H1 (cell line): ENCODE measurements around the gene CIB4. TPM values are rescaled to one million over a fixed set of nuclear protein-coding genes. Genes with fewer than 3 reads are reported as not detected.

Experiments
- CTCF ChIA-PET: fragments of 300-600 bp; sonication (Branson Sonifier 250); formaldehyde crosslinking; loops from one replicate; lab custom pipeline; 2021; ENCODE audit not compliant: partially characterized antibody; lab: Charles Lee
- POLR2A ChIA-PET: fragments of 300-600 bp; sonication (Branson Sonifier 250); formaldehyde crosslinking; loops from one replicate; lab custom pipeline; 2021; ENCODE audit warnings: inconsistent platforms; ENCODE audit not compliant: partially characterized antibody; lab: Charles Lee
- DNase-seq, 2 experiments: peaks; one replicate each; pipeline versions ENCODE4 v3.0.0 to v3.0.0-alpha.2; 2010 to 2022; ENCODE audit warnings: low spot score in 2 of 2, low read depth in 1 of 2, mixed read lengths in 1 of 2
- FAIRE-seq: peaks from 2 replicates; lab custom pipeline; 2011; peaks lifted over from hg19 to GRCh38; lab: Jason Lieb, UNC
- H2AFZ ChIP-seq: 2 replicates; pipeline ENCODE4 v1.8.1; 2012; ENCODE audit warnings: low read length, inconsistent platforms
- H2AK5ac ChIP-seq: 2 replicates; pipeline ENCODE4 v1.6.1; 2013; ENCODE audit warnings: low read depth, low read length
- H2BK120ac ChIP-seq: replicated peaks from 2 replicates; pipeline ENCODE3; 2013; ENCODE audit warnings: low read depth, low read length, inconsistent platforms
- H2BK12ac ChIP-seq: 2 replicates; pipeline ENCODE4 v1.6.1; 2013; ENCODE audit warnings: low read depth, low read length
- H2BK15ac ChIP-seq: 2 replicates; pipeline ENCODE4 v1.6.1; 2013; ENCODE audit warnings: low read length
- H2BK20ac ChIP-seq: 2 replicates; pipeline ENCODE4 v1.6.1; 2013; ENCODE audit warnings: low read length
- H2BK5ac ChIP-seq: 2 replicates; pipeline ENCODE4 v1.6.1; 2013; ENCODE audit warnings: low read depth, low read length
- H3K14ac ChIP-seq: 2 replicates; pipeline ENCODE4 v1.6.1; 2013; ENCODE audit warnings: inconsistent platforms; ENCODE audit not compliant: insufficient read length
- H3K18ac ChIP-seq: 2 replicates; pipeline ENCODE4 v1.6.1; 2013; ENCODE audit warnings: low read length; ENCODE audit errors: extremely low read depth
- H3K23ac ChIP-seq: 2 replicates; pipeline ENCODE4 v1.6.1; 2013; ENCODE audit warnings: inconsistent platforms; ENCODE audit not compliant: insufficient read length
- H3K23me2 ChIP-seq: 2 replicates; pipeline ENCODE4 v1.6.1; 2013; ENCODE audit warnings: low read depth, low read length
- H3K27ac ChIP-seq: 2 replicates; pipeline ENCODE4 v1.6.1; 2011; ENCODE audit warnings: low read depth, low read length, inconsistent platforms
- H3K27me3 ChIP-seq, 4 experiments: replicated peaks in 1 of 4; 1 replicate in 1 of 4; 2 replicates in 3 of 4; pipeline versions ENCODE4 v1.6.1 to v1.8.1; 2011 to 2013; ENCODE audit warnings: low read length in 3 of 4, mild to moderate bottlenecking in 3 of 4, inconsistent platforms in 2 of 4, mixed read lengths in 2 of 4, moderate library complexity in 1 of 4; ENCODE audit not compliant: control insufficient read depth in 3 of 4, insufficient read depth in 3 of 4; ENCODE audit errors: extremely low read depth in 1 of 4
- H3K36me3 ChIP-seq, 4 experiments: 2 replicates each; pipeline versions ENCODE4 v1.6.1 to v1.8.1; 2011 to 2013; ENCODE audit warnings: mild to moderate bottlenecking in 4 of 4, low read length in 3 of 4, moderate library complexity in 2 of 4, control low read depth in 1 of 4, inconsistent platforms in 1 of 4; ENCODE audit not compliant: insufficient read depth in 4 of 4, control insufficient read depth in 2 of 4
- H3K4ac ChIP-seq: replicated peaks from 2 replicates; pipeline ENCODE3; 2013; ENCODE audit warnings: low read length, low read depth, mixed read lengths, inconsistent platforms; ENCODE audit not compliant: insufficient read length
- H3K4me1 ChIP-seq, 4 experiments: replicated peaks in 1 of 4; 1 replicate in 1 of 4; 2 replicates in 3 of 4; pipeline versions ENCODE4 v1.6.1 to v1.8.1; 2011 to 2013; ENCODE audit warnings: low read length in 3 of 4, inconsistent platforms in 2 of 4, mixed read lengths in 1 of 4; ENCODE audit not compliant: insufficient read depth in 4 of 4, control insufficient read depth in 3 of 4
- H3K4me2 ChIP-seq, 2 experiments: 2 replicates each; pipeline versions ENCODE4 v1.6.1 to v1.8.1; 2011 to 2013; ENCODE audit warnings: low read depth in 2 of 2, low read length in 2 of 2, control low read depth in 1 of 2, inconsistent platforms in 1 of 2, mild to moderate bottlenecking in 1 of 2; ENCODE audit not compliant: insufficient read depth in 1 of 2
- H3K4me3 ChIP-seq, 4 experiments: fragments of 200-600, 300-600 bp in 1 of 4; sonication (generic), shearing (Covaris generic), sonication (Bioruptor Twin) in 1 of 4; 2 replicates each; pipeline versions ENCODE4 v1.5.1 to v1.8.1; 2011 to 2016; ENCODE audit warnings: low read length in 4 of 4, low read depth in 3 of 4, control low read depth in 2 of 4, inconsistent platforms in 2 of 4, mild to moderate bottlenecking in 2 of 4, mixed read lengths in 1 of 4, moderate library complexity in 1 of 4; ENCODE audit not compliant: insufficient read depth in 2 of 4; ENCODE audit errors: extremely low read depth in 1 of 4
- H3K56ac ChIP-seq: replicated peaks from 2 replicates; pipeline ENCODE3; 2013; ENCODE audit warnings: low read depth, mild to moderate bottlenecking, mixed read lengths, low read length, inconsistent platforms; ENCODE audit not compliant: insufficient read length
- H3K79me1 ChIP-seq: 2 replicates; pipeline ENCODE4 v1.6.1; 2013; ENCODE audit warnings: low read depth, low read length, control low read depth
- H3K79me2 ChIP-seq, 2 experiments: 2 replicates each; pipeline versions ENCODE4 v1.6.1 to v1.8.1; 2012 to 2013; ENCODE audit warnings: low read length in 2 of 2, mild to moderate bottlenecking in 2 of 2, inconsistent platforms in 1 of 2; ENCODE audit not compliant: insufficient read depth in 2 of 2, control insufficient read depth in 1 of 2
- H3K9ac ChIP-seq, 4 experiments: replicated peaks in 1 of 4; 1 replicate in 1 of 4; 2 replicates in 3 of 4; pipeline versions ENCODE4 v1.6.1 to v1.8.1; 2011 to 2013; ENCODE audit warnings: low read depth in 3 of 4, low read length in 3 of 4, control low read depth in 2 of 4, mild to moderate bottlenecking in 2 of 4, moderate library complexity in 2 of 4, inconsistent platforms in 1 of 4; ENCODE audit errors: extremely low read depth in 1 of 4
- H3K9me3 ChIP-seq, 2 experiments: 2 replicates each; pipeline versions ENCODE4 v1.6.1 to v1.8.1; 2012 to 2013; ENCODE audit warnings: mild to moderate bottlenecking in 2 of 2, moderate library complexity in 2 of 2, control low read depth in 1 of 2, inconsistent platforms in 1 of 2, low read depth in 1 of 2, low read length in 1 of 2, mixed read lengths in 1 of 2; ENCODE audit not compliant: insufficient read depth in 2 of 2
- H4K20me1 ChIP-seq, 2 experiments: replicated peaks in 1 of 2; 2 replicates each; pipeline versions ENCODE3 to v1.8.1; 2011 to 2013; ENCODE audit warnings: inconsistent platforms in 2 of 2, low read length in 2 of 2, mild to moderate bottlenecking in 1 of 2; ENCODE audit not compliant: insufficient read depth in 2 of 2, control insufficient read depth in 1 of 2
- H4K5ac ChIP-seq: 2 replicates; pipeline ENCODE4 v1.6.1; 2013; ENCODE audit warnings: low read length, low read depth, mixed read lengths, inconsistent platforms; ENCODE audit not compliant: insufficient read length
- H4K8ac ChIP-seq: 2 replicates; pipeline ENCODE4 v1.8.0; 2013; ENCODE audit warnings: mild to moderate bottlenecking, moderate library complexity, low read length, inconsistent platforms; ENCODE audit not compliant: insufficient read depth; ENCODE audit errors: extremely low read depth
- H4K91ac ChIP-seq: replicated peaks from 2 replicates; pipeline ENCODE3; 2013; ENCODE audit warnings: low read length, mixed read lengths, inconsistent platforms; ENCODE audit not compliant: insufficient read length
- BCL11A ChIP-seq, 2 experiments: IDR thresholded peaks; one replicate each; pipeline ENCODE4 v1.6.1; 2011; ENCODE audit warnings: low read depth in 2 of 2, low read length in 2 of 2, mild to moderate bottlenecking in 2 of 2
- EGR1 ChIP-seq: IDR thresholded peaks from 2 replicates; pipeline ENCODE4 v1.6.1; 2011; ENCODE audit warnings: low read depth, low read length, borderline replicate concordance
- EP300 ChIP-seq, 2 experiments: IDR thresholded peaks; 1 replicate in 1 of 2; 2 replicates in 1 of 2; pipeline ENCODE4 v1.6.1; 2011 to 2012; ENCODE audit warnings: low read depth in 2 of 2, low read length in 2 of 2, mild to moderate bottlenecking in 2 of 2, borderline replicate concordance in 1 of 2, inconsistent platforms in 1 of 2, moderate library complexity in 1 of 2
- KDM1A ChIP-seq: fragments of 200-600, 300-600 bp; sonication (generic); IDR thresholded peaks from 2 replicates; pipeline ENCODE4 v1.7.1; 2016; ENCODE audit warnings: mild to moderate bottlenecking, low read length, borderline replicate concordance
- KDM5A ChIP-seq: fragments of 200-600 bp; IDR thresholded peaks from 2 replicates; pipeline ENCODE4 v1.7.1; 2012; ENCODE audit warnings: mild to moderate bottlenecking, low read length, inconsistent platforms, mixed read lengths
- POLR2A ChIP-seq, 2 experiments: IDR thresholded peaks; 1 replicate in 1 of 2; 2 replicates in 1 of 2; pipeline ENCODE4 v1.6.1; 2011; ENCODE audit warnings: low read depth in 2 of 2, low read length in 2 of 2, mild to moderate bottlenecking in 2 of 2; ENCODE audit errors: control extremely low read depth in 1 of 2
- RAD21 ChIP-seq, 2 experiments: IDR thresholded peaks in 1 of 2; conservative IDR thresholded peaks in 1 of 2; 2 replicates each; pipeline ENCODE4 v1.6.1; 2011; ENCODE audit warnings: low read depth in 2 of 2, low read length in 2 of 2, improper control_type of control experiment in 1 of 2, inconsistent platforms in 1 of 2, mild to moderate bottlenecking in 1 of 2, moderate library complexity in 1 of 2
- SUZ12 ChIP-seq: fragments of 200-600 bp; sonication (generic); IDR thresholded peaks from 2 replicates; pipeline ENCODE4 v1.6.1; 2012; ENCODE audit warnings: mild to moderate bottlenecking, inconsistent platforms, low read length, moderate library complexity, mixed read lengths
- TAF1 ChIP-seq: IDR thresholded peaks from 2 replicates; pipeline ENCODE4 v1.6.1; 2011; ENCODE audit warnings: mild to moderate bottlenecking, low read depth, low read length
- WGBS, 2 experiments: shearing (Covaris generic) in 1 of 2; methylation state at CpG; one replicate each; pipeline versions ENCODE4 v1.1.6 to v1.1.7; 2013 to 2015; ENCODE audit warnings: low lambda C conversion rate in 2 of 2, mixed read lengths in 2 of 2, inconsistent platforms in 1 of 2, low coverage in 1 of 2, missing lambda C conversion rate in 1 of 2; ENCODE audit not compliant: insufficient replicate concordance in 2 of 2, insufficient coverage in 1 of 2, insufficient read length in 1 of 2; ENCODE audit errors: extremely low coverage in 1 of 2, missing lambda C conversion rate in 1 of 2; 5-methylcytosine and 5-hydroxymethylcytosine counted together
- polyA plus RNA-seq, 7 experiments: library from polyadenylated mRNA; depleted of rRNA in 3 of 7; stranded (reverse) in 5 of 7; unstranded in 2 of 7; fragments of >200 nt in 5 of 7; fragments of 200-250 nt in 2 of 7; gene quantifications; 1 replicate in 5 of 7; 2 replicates in 1 of 7; 4 replicates in 1 of 7; pipeline versions ENCODE4 v1.2.1 to v1.2.3, GENCODE V29; 2011 to 2013; ENCODE audit warnings: missing spikeins in 2 of 7, mixed read lengths in 2 of 7
- total RNA-seq: library from RNA; stranded (reverse); fragmentation: NEBNext Ultra II Directional; extraction: Animal tissue kit (Norgen Biotek cat#: 25700); gene quantifications from 2 replicates; pipeline ENCODE4 v1.2.1, GENCODE V29; 2021
- TF ChIP-seq, protein P1 (sequence below), 3 experiments: IDR thresholded peaks; 1 replicate in 2 of 3; 2 replicates in 1 of 3; pipeline versions ENCODE4 v1.5.1 to v1.6.1; 2011; ENCODE audit warnings: low read length in 3 of 3, mild to moderate bottlenecking in 3 of 3, inconsistent platforms in 2 of 3, low read depth in 1 of 3, moderate library complexity in 1 of 3; ENCODE audit not compliant: insufficient read depth in 1 of 3; ENCODE audit errors: control extremely low read depth in 1 of 3

CIB4 gene
- total and polyA plus RNA-seq, 2 of the 8 experiments (the other 6 are each of a cell fraction or from before 2014, with no cell fraction given): not detected

DNA sequence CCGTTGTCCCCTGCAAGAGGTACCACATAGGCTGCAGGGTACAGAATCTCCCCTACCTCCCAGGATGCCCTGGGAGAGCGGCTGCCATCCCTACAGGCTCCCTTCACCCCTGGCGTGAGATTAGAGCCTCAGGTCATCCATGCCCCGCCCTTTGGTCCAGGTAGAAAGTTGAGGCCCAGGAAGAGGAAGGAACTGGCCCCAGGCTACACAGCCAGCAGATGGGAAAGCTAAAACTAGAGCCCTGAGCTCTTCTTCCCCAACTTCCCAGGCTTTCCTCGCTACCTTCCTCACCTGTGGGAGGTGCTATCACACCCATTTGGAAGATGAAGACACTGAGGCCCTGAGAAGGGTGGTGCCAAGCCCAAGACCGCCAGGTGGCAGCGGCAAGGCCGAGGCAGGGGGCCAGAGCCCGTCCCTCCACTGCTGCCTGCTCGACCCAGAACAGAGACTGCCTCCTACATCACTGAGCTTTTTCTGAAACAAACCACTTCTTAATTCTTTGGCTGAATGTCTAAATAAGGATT, 25.8 kb downstream of the CIB4 start:
- Histone ChIP-seq H3K4me3 (no peak overlapping the region), H3K36me3 (no peaks in the 10 kb centered on the region), H3K14ac (no peak overlapping the region), H2BK20ac (no peak overlapping the region), H3K27ac (no peak overlapping the region), H3K4me2 (no peak overlapping the region), H3K27me3 (no peaks in the 10 kb centered on the region; a peak in 1 of 7 replicates), H4K5ac (no peak overlapping the region), H3K79me1 (no peaks in the 10 kb centered on the region), H3K4me1 (peaks cover 0 to 23% (median 11%) of the 10 kb centered on the region in 4 experiments; a peak in 6 of 7 replicates), H3K23ac (no peak overlapping the region), H3K18ac (no peak overlapping the region), H4K20me1 (no peaks in the 10 kb centered on the region), H4K91ac (no peak overlapping the region), H3K23me2 (no peaks in the 10 kb centered on the region), H3K79me2 (no peaks in the 10 kb centered on the region), H2AFZ (no peak overlapping the region), H2BK15ac (no peak overlapping the region), H2BK120ac (no peak overlapping the region), H2BK12ac (no peak overlapping the region), H3K9me3 (no peaks in the 10 kb centered on the region), H2AK5ac (no peak overlapping the region), H3K56ac (no peak overlapping the region), H4K8ac (no peak overlapping the region; the same call in 1 of the 2 replicates), H3K4ac (no peak overlapping the region), H3K9ac (no peak overlapping the region), H2BK5ac (no peak overlapping the region)
- CTCF ChIA-PET: interaction anchor here (0.8 to 17.4 kb wide), 22 partner anchors 8 to 151 kb away, joined by 3 to 367 read pairs (median 5); partner anchors contain the start of gene CIB4
- WGBS, 2 experiments: 65% methylated on average over 10 of the region's 10 CpGs; no CpG with 5 or more reads in 1 of the 2 experiments
- DNase-seq: peak in 1 of 2 experiments; percentile 36
- FAIRE-seq: no peak
- POLR2A ChIA-PET: interaction anchor here (1.1 to 1.2 kb wide), 2 partner anchors 149 to 321 kb away, joined by 3 read pairs; partner anchors contain the start of gene SLC35F6
- TF ChIP-seq SUZ12 (no peak), BCL11A (IDR thresholded peaks at IDR 0.05; ENCODE audit: low read depth in 2 of 2, low read length in 2 of 2) (no peak), KDM5A (no peak), POLR2A (IDR thresholded peaks at IDR 0.05; ENCODE audit: control extremely low read depth in 1 of 2, low read depth in 2 of 2, low read length in 2 of 2) (no peak), TAF1 (no peak), RAD21 (IDR thresholded peaks at IDR 0.05 in 1 of 2, conservative IDR thresholded peaks at IDR 0.05 in 1 of 2; ENCODE audit: low read depth in 2 of 2, low read length in 2 of 2) (peak; percentile 67 to 74), EP300 (IDR thresholded peaks at IDR 0.05; ENCODE audit: borderline replicate concordance in 1 of 2, low read depth in 2 of 2, low read length in 2 of 2) (no peak), EGR1 (no peak), KDM1A (peak; percentile 84)
- TF ChIP-seq, protein P1, sequence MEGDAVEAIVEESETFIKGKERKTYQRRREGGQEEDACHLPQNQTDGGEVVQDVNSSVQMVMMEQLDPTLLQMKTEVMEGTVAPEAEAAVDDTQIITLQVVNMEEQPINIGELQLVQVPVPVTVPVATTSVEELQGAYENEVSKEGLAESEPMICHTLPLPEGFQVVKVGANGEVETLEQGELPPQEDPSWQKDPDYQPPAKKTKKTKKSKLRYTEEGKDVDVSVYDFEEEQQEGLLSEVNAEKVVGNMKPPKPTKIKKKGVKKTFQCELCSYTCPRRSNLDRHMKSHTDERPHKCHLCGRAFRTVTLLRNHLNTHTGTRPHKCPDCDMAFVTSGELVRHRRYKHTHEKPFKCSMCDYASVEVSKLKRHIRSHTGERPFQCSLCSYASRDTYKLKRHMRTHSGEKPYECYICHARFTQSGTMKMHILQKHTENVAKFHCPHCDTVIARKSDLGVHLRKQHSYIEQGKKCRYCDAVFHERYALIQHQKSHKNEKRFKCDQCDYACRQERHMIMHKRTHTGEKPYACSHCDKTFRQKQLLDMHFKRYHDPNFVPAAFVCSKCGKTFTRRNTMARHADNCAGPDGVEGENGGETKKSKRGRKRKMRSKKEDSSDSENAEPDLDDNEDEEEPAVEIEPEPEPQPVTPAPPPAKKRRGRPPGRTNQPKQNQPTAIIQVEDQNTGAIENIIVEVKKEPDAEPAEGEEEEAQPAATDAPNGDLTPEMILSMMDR (IDR thresholded peaks at IDR 0.05; ENCODE audit: control extremely low read depth in 1 of 3, insufficient read depth in 1 of 3, low read depth in 1 of 3, low read length in 3 of 3): peak; percentile 71 to 83 (median 71)
